ENCODE measurements around the gene CDK6. TPM values are rescaled to one million over a fixed set of nuclear protein-coding genes. Genes with fewer than 3 reads are reported as not detected.
A peak's percentile ranks its signal among the peaks of the same experiment; 100 is the strongest.
"Not testable (repeated sequence)": the region's sequence is repeated elsewhere in the genome, so short reads cannot be mapped to it uniquely, and the experiment has no call there.

Gene CDK6
- total RNA-seq = 100 to 1,000 TPM; 278 to 404 TPM

GRCh38 chr7:92836489-92836999 is at the start of gene CDK6:
TSS of gene CDK6 (minus strand) at chr7:92836573. CDS start at chr7:92833323, 3,250 bp downstream.
- peaks cover 0 to 4% of the 10 kb centered on the region in 2 donors for H3K27me3 Mint-ChIP-seq
- peak within 1 kb of the TSS; percentile 99 for H3K4me3 Mint-ChIP-seq
- peaks cover 32 to 37% of the 10 kb centered on the region in 2 donors for H3K4me1 Mint-ChIP-seq (ENCODE audit: low read depth in 2 of 2)
- DNase-seq (ENCODE audit: low spot score) = peak; percentile 72
- peaks cover 22% of the 10 kb centered on the region for H3K36me3 Mint-ChIP-seq
- H3K9me3 Mint-ChIP-seq = no peaks in the 10 kb centered on the region
- peak within 1 kb of the TSS; percentile 96 to 99 for H3K27ac Mint-ChIP-seq
- ATAC-seq = peak; percentile 61 to 68

GRCh38 chr7:92886039-92886438 is 49.7 kb upstream of the CDK6 start:
- H3K4me3 Mint-ChIP-seq; DNase-seq (ENCODE audit: low spot score); H3K27ac Mint-ChIP-seq; ATAC-seq: not testable (repeated sequence)
- Mint-ChIP-seq H3K36me3 (peaks cover 53% of the 10 kb centered on the region), H3K27me3 (peaks cover 0 to 11% of the 10 kb centered on the region in 2 donors), H3K9me3 (peaks cover 33% of the 10 kb centered on the region), H3K4me1 (ENCODE audit: low read depth in 2 of 2) (peaks cover 25% of the 10 kb centered on the region in 2 donors)

- peaks cover 0 to 9% of the 10 kb centered on the region in 2 donors for H3K27me3 Mint-ChIP-seq
- peak overlapping the region; percentile 3 for H3K4me3 Mint-ChIP-seq
- H3K9me3 Mint-ChIP-seq = peaks cover 35% of the 10 kb centered on the region
- ATAC-seq (no peak), DNase-seq (ENCODE audit: low spot score) (no peak)
- peaks cover 53% of the 10 kb centered on the region for H3K36me3 Mint-ChIP-seq
- H3K4me1 Mint-ChIP-seq (ENCODE audit: low read depth in 2 of 2) = peaks cover 32 to 37% of the 10 kb centered on the region in 2 donors
- peak overlapping the region in 1 of 2 donors; percentile 25 for H3K27ac Mint-ChIP-seq
Observed at GRCh38 chr7:92884218-92884617, 47.8 kb upstream of the CDK6 start.

- H3K4me1 Mint-ChIP-seq (ENCODE audit: low read depth in 2 of 2) = peaks cover 27 to 37% of the 10 kb centered on the region in 2 donors
Observed at GRCh38 chr7:92882760-92883159, 46.4 kb upstream of the CDK6 start.

GRCh38 chr7:92881091-92881485 is 44.7 kb upstream of the CDK6 start:
- H3K36me3 Mint-ChIP-seq = peaks cover 37% of the 10 kb centered on the region
- peak overlapping the region; percentile 52 for H3K4me3 Mint-ChIP-seq
- ATAC-seq (peak; percentile 80 to 83), DNase-seq (ENCODE audit: low spot score) (peak; percentile 64)
- peaks cover 31 to 40% of the 10 kb centered on the region in 2 donors for H3K4me1 Mint-ChIP-seq (ENCODE audit: low read depth in 2 of 2)
- peak overlapping the region; percentile 21 to 48 for H3K27ac Mint-ChIP-seq
- H3K27me3 Mint-ChIP-seq = no peaks in the 10 kb centered on the region
- peaks cover 23% of the 10 kb centered on the region for H3K9me3 Mint-ChIP-seq

More at GRCh38 chr7:92882760-92883159, 46.4 kb upstream of the CDK6 start:
- Mint-ChIP-seq H3K27ac (peak overlapping the region in 1 of 2 donors; percentile 25), H3K4me3 (no peak overlapping the region), H3K36me3 (peaks cover 47% of the 10 kb centered on the region), H3K9me3 (peaks cover 29% of the 10 kb centered on the region), H3K27me3 (peaks cover 0 to 1% of the 10 kb centered on the region in 2 donors)
- no peak for DNase-seq (ENCODE audit: low spot score)
- ATAC-seq = no peak

- peaks cover 35 to 40% of the 10 kb centered on the region in 2 donors for H3K4me1 Mint-ChIP-seq (ENCODE audit: low read depth in 2 of 2)
- peaks cover 20% of the 10 kb centered on the region for H3K9me3 Mint-ChIP-seq
- no peaks in the 10 kb centered on the region for H3K27me3 Mint-ChIP-seq
- ATAC-seq (peak; percentile 56 to 66), DNase-seq (ENCODE audit: low spot score) (no peak)
- H3K4me3 Mint-ChIP-seq = peak overlapping the region; percentile 52
- peak overlapping the region; percentile 21 to 48 for H3K27ac Mint-ChIP-seq
- peaks cover 35% of the 10 kb centered on the region for H3K36me3 Mint-ChIP-seq
Observed at GRCh38 chr7:92880212-92881090, 44.1 kb upstream of the CDK6 start.

GRCh38 chr7:92877367-92877766 is 41.0 kb upstream of the CDK6 start:
- ATAC-seq (no peak), DNase-seq (ENCODE audit: low spot score) (no peak)
- H3K27me3 Mint-ChIP-seq = no peaks in the 10 kb centered on the region
- H3K4me1 Mint-ChIP-seq (ENCODE audit: low read depth in 2 of 2) = peaks cover 42 to 58% of the 10 kb centered on the region in 2 donors
- no peak overlapping the region for H3K4me3 Mint-ChIP-seq
- peaks cover 9% of the 10 kb centered on the region for H3K9me3 Mint-ChIP-seq
- H3K36me3 Mint-ChIP-seq = peaks cover 17% of the 10 kb centered on the region
- peak overlapping the region in 1 of 2 donors; percentile 4 for H3K27ac Mint-ChIP-seq

GRCh38 chr7:92876836-92877235 is 40.5 kb upstream of the CDK6 start:
- peaks cover 12% of the 10 kb centered on the region for H3K36me3 Mint-ChIP-seq
- H3K9me3 Mint-ChIP-seq = peaks cover 8% of the 10 kb centered on the region
- H3K4me3 Mint-ChIP-seq = no peak overlapping the region
- no peak for ATAC-seq
- peaks cover 44 to 54% of the 10 kb centered on the region in 2 donors for H3K4me1 Mint-ChIP-seq (ENCODE audit: low read depth in 2 of 2)
- no peak for DNase-seq (ENCODE audit: low spot score)
- H3K27me3 Mint-ChIP-seq = no peaks in the 10 kb centered on the region
- peak overlapping the region in 1 of 2 donors; percentile 4 for H3K27ac Mint-ChIP-seq

- peak; percentile 54 to 68 for ATAC-seq
- peaks cover 35 to 43% of the 10 kb centered on the region in 2 donors for H3K4me1 Mint-ChIP-seq (ENCODE audit: low read depth in 2 of 2)
Observed at GRCh38 chr7:92875719-92876118, 39.3 kb upstream of the CDK6 start.

GRCh38 chr7:92875173-92875572 is 38.8 kb upstream of the CDK6 start:
- Mint-ChIP-seq H3K4me1 (ENCODE audit: low read depth in 2 of 2) (peaks cover 35 to 41% of the 10 kb centered on the region in 2 donors), H3K27ac (peak overlapping the region; percentile 7 to 83), H3K4me3 (peak overlapping the region; percentile 67), H3K36me3 (peaks cover 11% of the 10 kb centered on the region), H3K27me3 (no peaks in the 10 kb centered on the region), H3K9me3 (peaks cover 9% of the 10 kb centered on the region)
- ATAC-seq = peak in 1 of 2 donors; percentile 52
- no peak for DNase-seq (ENCODE audit: low spot score)

More at GRCh38 chr7:92875719-92876118, 39.3 kb upstream of the CDK6 start:
- DNase-seq (ENCODE audit: low spot score) = no peak
- H3K9me3 Mint-ChIP-seq = peaks cover 8% of the 10 kb centered on the region
- H3K27ac Mint-ChIP-seq = peak overlapping the region in 1 of 2 donors; percentile 83
- no peaks in the 10 kb centered on the region for H3K27me3 Mint-ChIP-seq
- no peak overlapping the region for H3K4me3 Mint-ChIP-seq
- peaks cover 9% of the 10 kb centered on the region for H3K36me3 Mint-ChIP-seq

GRCh38 chr7:92874567-92874966 is 38.2 kb upstream of the CDK6 start:
- H3K9me3 Mint-ChIP-seq = peaks cover 11% of the 10 kb centered on the region
- H3K36me3 Mint-ChIP-seq = peaks cover 17% of the 10 kb centered on the region
- no peaks in the 10 kb centered on the region for H3K27me3 Mint-ChIP-seq
- H3K4me3 Mint-ChIP-seq = peak overlapping the region; percentile 67
- ATAC-seq (peak in 1 of 2 donors; percentile 56), DNase-seq (ENCODE audit: low spot score) (no peak)
- H3K4me1 Mint-ChIP-seq (ENCODE audit: low read depth in 2 of 2) = peaks cover 34 to 36% of the 10 kb centered on the region in 2 donors
- H3K27ac Mint-ChIP-seq = peak overlapping the region; percentile 7 to 83

- H3K27me3 Mint-ChIP-seq = no peaks in the 10 kb centered on the region
- ATAC-seq (peak in 1 of 2 donors; percentile 48), DNase-seq (ENCODE audit: low spot score) (no peak)
- peak overlapping the region; percentile 7 to 70 for H3K27ac Mint-ChIP-seq
- H3K9me3 Mint-ChIP-seq = peaks cover 15% of the 10 kb centered on the region
- peaks cover 34 to 35% of the 10 kb centered on the region in 2 donors for H3K4me1 Mint-ChIP-seq (ENCODE audit: low read depth in 2 of 2)
- H3K36me3 Mint-ChIP-seq = peaks cover 25% of the 10 kb centered on the region
- H3K4me3 Mint-ChIP-seq = peak overlapping the region; percentile 40
Observed at GRCh38 chr7:92873776-92874175, 37.4 kb upstream of the CDK6 start.

- Mint-ChIP-seq H3K4me3 (no peak overlapping the region), H3K27me3 (no peaks in the 10 kb centered on the region), H3K36me3 (peaks cover 30% of the 10 kb centered on the region), H3K9me3 (peaks cover 18% of the 10 kb centered on the region), H3K4me1 (ENCODE audit: low read depth in 2 of 2) (peaks cover 34 to 35% of the 10 kb centered on the region in 2 donors), H3K27ac (peak overlapping the region; percentile 40 to 70)
- DNase-seq (ENCODE audit: low spot score) (no peak), ATAC-seq (no peak)
Observed at GRCh38 chr7:92872701-92873100, 36.3 kb upstream of the CDK6 start.

All from natural killer cell treated with Interleukin-12 subunit alpha and Interleukin-12 subunit beta and Interleukin-15 and Interleukin-18, amount 100 ng/mL, for 72 hours (primary cell).